H9 (cell line): ENCODE measurements around the gene HCN2. TPM values are rescaled to one million over a fixed set of nuclear protein-coding genes. Genes with fewer than 3 reads are reported as not detected.
A peak's percentile ranks its signal among the peaks of the same experiment; 100 is the strongest.

Experiments
- DNase-seq: peaks from one replicate; pipeline ENCODE4 v3.0.0-alpha.2; 2017
- H2AFZ ChIP-seq: one replicate; pipeline ENCODE4 v1.6.1; 2013; ENCODE audit warnings: mild to moderate bottlenecking, low read length, control low read depth, moderate library complexity
- H2AK5ac ChIP-seq: 2 replicates; pipeline ENCODE4 v1.6.1; 2013; ENCODE audit warnings: low read length, control low read depth, mixed read lengths; ENCODE audit not compliant: insufficient read length
- H2BK120ac ChIP-seq: one replicate; pipeline ENCODE4 v1.6.1; 2013; ENCODE audit warnings: low read depth, mild to moderate bottlenecking, low read length, control low read depth, inconsistent platforms; ENCODE audit not compliant: poor library complexity, severe bottlenecking
- H2BK12ac ChIP-seq: 2 replicates; pipeline ENCODE4 v1.6.1; 2013; ENCODE audit warnings: low read length, control low read depth, mixed read lengths, low read depth; ENCODE audit not compliant: insufficient read length
- H2BK15ac ChIP-seq: 2 replicates; pipeline ENCODE4 v1.6.1; 2013; ENCODE audit warnings: low read depth, low read length, control low read depth
- H2BK20ac ChIP-seq: one replicate; pipeline ENCODE4 v1.6.1; 2013; ENCODE audit warnings: low read depth, mild to moderate bottlenecking, low read length, control low read depth, inconsistent platforms; ENCODE audit not compliant: poor library complexity, severe bottlenecking
- H2BK5ac ChIP-seq: 2 replicates; pipeline ENCODE4 v1.6.1; 2013; ENCODE audit warnings: low read length, control low read depth, mixed read lengths; ENCODE audit not compliant: insufficient read length
- H3K14ac ChIP-seq: 2 replicates; pipeline ENCODE4 v1.6.1; 2013; ENCODE audit warnings: low read length, control low read depth; ENCODE audit not compliant: insufficient read depth
- H3K18ac ChIP-seq: 2 replicates; pipeline ENCODE4 v1.6.1; 2013; ENCODE audit warnings: low read depth, mild to moderate bottlenecking, mixed read lengths, low read length, control low read depth; ENCODE audit not compliant: insufficient read length
- H3K23ac ChIP-seq: 2 replicates; pipeline ENCODE4 v1.6.1; 2013; ENCODE audit warnings: low read length, control low read depth, mixed read lengths, low read depth; ENCODE audit not compliant: insufficient read length
- H3K23me2 ChIP-seq: 2 replicates; pipeline ENCODE4 v1.6.1; 2013; ENCODE audit warnings: low read depth, mild to moderate bottlenecking, mixed read lengths, low read length, control low read depth; ENCODE audit not compliant: insufficient read length, poor library complexity, severe bottlenecking
- H3K27ac ChIP-seq: 2 replicates; pipeline ENCODE4 v1.5.1; 2013; ENCODE audit warnings: low read length, control low read depth, mixed read lengths, low read depth; ENCODE audit not compliant: insufficient read length
- H3K27me3 ChIP-seq: 2 replicates; pipeline ENCODE4 v1.6.1; 2013; ENCODE audit warnings: low read length, control low read depth, inconsistent platforms; ENCODE audit not compliant: insufficient read depth
- H3K4ac ChIP-seq: 2 replicates; pipeline ENCODE4 v1.6.1; 2013; ENCODE audit warnings: low read depth, mild to moderate bottlenecking, control low read depth, inconsistent platforms, low read length, moderate library complexity
- H3K4me1 ChIP-seq: 2 replicates; pipeline ENCODE4 v1.6.1; 2013; ENCODE audit warnings: low read length, control low read depth, inconsistent platforms; ENCODE audit not compliant: insufficient read depth
- H3K4me2 ChIP-seq: 2 replicates; pipeline ENCODE4 v1.6.1; 2013; ENCODE audit warnings: low read length, control low read depth, mixed read lengths; ENCODE audit not compliant: insufficient read length, insufficient read depth
- H3K56ac ChIP-seq: 2 replicates; pipeline ENCODE4 v1.6.1; 2013; ENCODE audit warnings: low read depth, mild to moderate bottlenecking, mixed read lengths, low read length, control low read depth; ENCODE audit not compliant: insufficient read length
- H3K79me1 ChIP-seq: 2 replicates; pipeline ENCODE4 v1.6.1; 2013; ENCODE audit warnings: low read depth, mild to moderate bottlenecking, moderate library complexity, low read length, control low read depth, inconsistent platforms; ENCODE audit not compliant: insufficient read depth, poor library complexity, severe bottlenecking
- H3K79me2 ChIP-seq: 2 replicates; pipeline ENCODE4 v1.6.1; 2013; ENCODE audit warnings: low read length, control low read depth, inconsistent platforms; ENCODE audit not compliant: insufficient read depth
- H3K9ac ChIP-seq: 2 replicates; pipeline ENCODE4 v1.6.1; 2013; ENCODE audit warnings: low read length, control low read depth, mixed read lengths; ENCODE audit not compliant: insufficient read length; ENCODE audit errors: extremely low read depth
- H3K9me3 ChIP-seq: one replicate; pipeline ENCODE4 v1.6.1; 2013; ENCODE audit warnings: low read depth, low read length, inconsistent platforms; ENCODE audit not compliant: control insufficient read depth
- H3T11ph ChIP-seq: one replicate; pipeline ENCODE4 v1.6.1; 2013; ENCODE audit warnings: mild to moderate bottlenecking, low read length, control low read depth, inconsistent platforms
- H4K20me1 ChIP-seq: one replicate; pipeline ENCODE4 v1.6.1; 2013; ENCODE audit not compliant: control insufficient read depth, insufficient read length, insufficient read depth
- H4K5ac ChIP-seq: 2 replicates; pipeline ENCODE4 v1.6.1; 2013; ENCODE audit warnings: low read depth, mild to moderate bottlenecking, mixed read lengths, low read length, control low read depth; ENCODE audit not compliant: insufficient read length
- H4K8ac ChIP-seq: replicated peaks from 2 replicates; pipeline ENCODE4 v1.6.1; 2013; ENCODE audit warnings: low read length, control low read depth, mixed read lengths, low read depth; ENCODE audit not compliant: insufficient read length
- H4K91ac ChIP-seq: 2 replicates; pipeline ENCODE4 v1.6.1; 2013; ENCODE audit warnings: low read depth, mild to moderate bottlenecking, moderate library complexity, mixed read lengths, low read length, control low read depth; ENCODE audit not compliant: insufficient read length
- H3K27ac Mint-ChIP-seq, 3 experiments: 2 replicates in 2 of 3; 3 replicates in 1 of 3; pipeline ENCODE4 v1.8.0; 2020 to 2021; ENCODE audit warnings: mixed read lengths in 3 of 3, mild to moderate bottlenecking in 1 of 3, moderate library complexity in 1 of 3
- H3K27me3 Mint-ChIP-seq: 2 replicates; pipeline ENCODE4 v1.8.0; 2021; ENCODE audit warnings: low read depth, mild to moderate bottlenecking, moderate library complexity, mixed read lengths
- H3K36me3 Mint-ChIP-seq, 3 experiments: 2 replicates in 2 of 3; 3 replicates in 1 of 3; pipeline ENCODE4 v1.8.0; 2020 to 2021; ENCODE audit warnings: low read depth in 3 of 3, mixed read lengths in 3 of 3; ENCODE audit not compliant: insufficient read depth in 1 of 3
- H3K4me1 Mint-ChIP-seq, 2 experiments: 2 replicates each; pipeline ENCODE4 v1.8.0; 2020; ENCODE audit warnings: mixed read lengths in 2 of 2
- H3K4me3 Mint-ChIP-seq, 2 experiments: 2 replicates in 1 of 2; 3 replicates in 1 of 2; pipeline ENCODE4 v1.8.0; 2020 to 2021; ENCODE audit warnings: mild to moderate bottlenecking in 2 of 2, mixed read lengths in 2 of 2, moderate library complexity in 1 of 2
- H3K9me3 Mint-ChIP-seq, 2 experiments: 2 replicates in 1 of 2; 3 replicates in 1 of 2; pipeline ENCODE4 v1.8.0; 2020; ENCODE audit warnings: mild to moderate bottlenecking in 2 of 2, mixed read lengths in 2 of 2, moderate library complexity in 1 of 2
- WGBS: extraction: QIAGEN DNeasy Blood & Tissue Kit; methylation state at CpG from one replicate; pipeline ENCODE4 v1.1.7; 2013; ENCODE audit warnings: missing lambda C conversion rate, low lambda C conversion rate, mixed read lengths; ENCODE audit not compliant: insufficient read length; ENCODE audit errors: extremely low coverage; 5-methylcytosine and 5-hydroxymethylcytosine counted together
- total RNA-seq: library from RNA; stranded (reverse); gene quantifications from 2 replicates; pipeline ENCODE4 v1.2.1, GENCODE V29; 2021
- TF ChIP-seq, protein P1 (sequence below): fragments of 200-600 bp; sonication (generic); conservative IDR thresholded peaks from 3 replicates; pipeline ENCODE4 v1.8.0; 2021; ENCODE audit warnings: antibody characterized with exemption, mild to moderate bottlenecking

Gene HCN2
- total RNA-seq, 1 experiment from 2014 or later: 3.7 TPM

DNA sequence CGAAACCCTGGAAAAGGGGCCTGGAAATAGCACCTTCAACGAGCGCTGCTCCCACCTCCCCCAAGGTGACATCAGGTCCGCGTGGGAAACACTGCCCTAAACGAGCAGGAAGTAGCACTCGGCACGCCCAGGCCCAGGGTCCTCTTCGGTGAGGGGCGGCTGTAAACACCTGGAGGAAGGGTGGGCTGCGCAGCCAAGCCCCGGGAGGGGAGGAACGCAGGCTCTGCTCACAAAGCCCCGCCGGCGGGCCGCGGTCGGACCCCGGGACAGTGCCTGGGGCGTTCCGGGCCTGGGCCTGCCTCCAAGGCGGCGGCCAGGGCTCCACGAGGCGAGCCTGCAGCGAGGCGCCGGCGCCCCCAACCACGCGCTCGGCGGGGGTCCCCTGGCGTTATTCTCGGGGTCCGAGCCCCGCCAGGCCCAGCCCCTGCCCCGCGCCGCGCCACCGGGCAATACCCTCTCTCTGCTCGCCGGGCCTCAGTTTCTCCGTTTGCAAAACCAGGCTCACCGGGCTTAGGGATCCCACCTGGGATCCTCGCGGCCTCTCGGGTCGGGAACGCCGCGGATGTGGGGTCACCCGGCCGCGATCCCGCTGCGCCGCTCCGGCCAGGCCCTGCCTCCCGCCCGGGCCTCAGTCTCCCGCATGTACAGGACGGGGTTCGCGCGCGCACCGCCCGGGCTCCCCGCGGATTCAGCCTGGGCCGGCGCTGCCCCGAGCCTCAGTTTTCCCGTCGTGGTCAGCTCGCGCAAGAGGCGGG, 72.7 kb downstream of the HCN2 start:
- Mint-ChIP-seq H3K9me3 (peaks cover 4 to 7% of the 10 kb centered on the region in 2 experiments; a peak in 3 of 5 replicates), H3K27ac (peak overlapping the region in 1 of 3 experiments; percentile 53; a peak in 1 of 7 replicates), H3K4me1 (peaks cover 13 to 18% of the 10 kb centered on the region in 2 experiments), H3K27me3 (peaks cover 19% of the 10 kb centered on the region), H3K36me3 (peaks cover 0 to 2% (median 0%) of the 10 kb centered on the region in 3 experiments; a peak in 3 of 7 replicates), H3K4me3 (peak overlapping the region; percentile 76 to 85)
- WGBS: no CpG with 5 or more reads among the region's 81 CpGs
- H3T11ph ChIP-seq: no peak overlapping the region
- H3K18ac ChIP-seq: no peak overlapping the region
- H4K8ac ChIP-seq: no peak overlapping the region
- peak overlapping the region; percentile 73 for H3K9ac ChIP-seq
- H3K14ac ChIP-seq: peak overlapping the region; percentile 71
- no peak overlapping the region for H3K4ac ChIP-seq
- no peak overlapping the region for H2BK20ac ChIP-seq
- H2BK12ac ChIP-seq: no peak overlapping the region
- H3K4me2 ChIP-seq: peak overlapping the region; percentile 69
- no peak overlapping the region for H2BK120ac ChIP-seq
- H3K27ac ChIP-seq: no peak overlapping the region
- DNase-seq: no peak
- H3K79me2 ChIP-seq: peaks cover 49% of the 10 kb centered on the region; the same call in 1 of the 2 replicates
- H4K20me1 ChIP-seq: peaks cover 8% of the 10 kb centered on the region
- no peaks in the 10 kb centered on the region for H3K27me3 ChIP-seq
- peaks cover 2% of the 10 kb centered on the region for H3K79me1 ChIP-seq
- H3K9me3 ChIP-seq: no peaks in the 10 kb centered on the region
- no peak overlapping the region for H4K5ac ChIP-seq
- H3K23ac ChIP-seq: no peak overlapping the region
- no peak overlapping the region for H3K56ac ChIP-seq
- no peak overlapping the region for H4K91ac ChIP-seq
- H2AK5ac ChIP-seq: no peak overlapping the region
- peaks cover 7% of the 10 kb centered on the region for H3K23me2 ChIP-seq
- TF ChIP-seq, protein P1, sequence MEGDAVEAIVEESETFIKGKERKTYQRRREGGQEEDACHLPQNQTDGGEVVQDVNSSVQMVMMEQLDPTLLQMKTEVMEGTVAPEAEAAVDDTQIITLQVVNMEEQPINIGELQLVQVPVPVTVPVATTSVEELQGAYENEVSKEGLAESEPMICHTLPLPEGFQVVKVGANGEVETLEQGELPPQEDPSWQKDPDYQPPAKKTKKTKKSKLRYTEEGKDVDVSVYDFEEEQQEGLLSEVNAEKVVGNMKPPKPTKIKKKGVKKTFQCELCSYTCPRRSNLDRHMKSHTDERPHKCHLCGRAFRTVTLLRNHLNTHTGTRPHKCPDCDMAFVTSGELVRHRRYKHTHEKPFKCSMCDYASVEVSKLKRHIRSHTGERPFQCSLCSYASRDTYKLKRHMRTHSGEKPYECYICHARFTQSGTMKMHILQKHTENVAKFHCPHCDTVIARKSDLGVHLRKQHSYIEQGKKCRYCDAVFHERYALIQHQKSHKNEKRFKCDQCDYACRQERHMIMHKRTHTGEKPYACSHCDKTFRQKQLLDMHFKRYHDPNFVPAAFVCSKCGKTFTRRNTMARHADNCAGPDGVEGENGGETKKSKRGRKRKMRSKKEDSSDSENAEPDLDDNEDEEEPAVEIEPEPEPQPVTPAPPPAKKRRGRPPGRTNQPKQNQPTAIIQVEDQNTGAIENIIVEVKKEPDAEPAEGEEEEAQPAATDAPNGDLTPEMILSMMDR: no peak
- H2BK5ac ChIP-seq: no peak overlapping the region
- no peak overlapping the region for H2BK15ac ChIP-seq
- H2AFZ ChIP-seq: no peak overlapping the region
- no peaks in the 10 kb centered on the region; the same call in 1 of the 2 replicates for H3K4me1 ChIP-seq
